SH-SY5Y (cell line): ENCODE data around the gene CLEC16A.

Source experiments
- GATA2 ChIP-seq: IDR thresholded peaks from 2 replicates; pipeline ENCODE4 v1.6.1; 2011; ENCODE audit warnings: mild to moderate bottlenecking, low read depth, low read length
- GATA3 ChIP-seq: IDR thresholded peaks from 2 replicates; pipeline ENCODE4 v1.6.1; 2011; ENCODE audit warnings: low read depth, mild to moderate bottlenecking, low read length, moderate library complexity

GRCh38 chr16:11134722-11135463 is 190.5 kb downstream of the CLEC16A start:
- TF ChIP-seq GATA2 (no peak), GATA3 (no peak)
